C4-2B (cell line): Measurements from ENCODE around the gene SLC6A16.
"Not testable (repeated sequence)": the region's sequence is repeated elsewhere in the genome, so short reads cannot be mapped to it uniquely, and the experiment has no call there.

Source experiments
- H3K27ac ChIP-seq: fragments of 450-650 bp; 2 replicates; pipeline ENCODE4 v1.5.1; 2017
- ZFX ChIP-seq: fragments of 450-650 bp; IDR thresholded peaks from 2 replicates; pipeline ENCODE4 v1.6.1; 2017
- TF ChIP-seq, protein P1 (sequence below): fragments of 450-650 bp; conservative IDR thresholded peaks from 2 replicates; pipeline ENCODE4 v1.5.1; 2017; ENCODE audit warnings: mild to moderate bottlenecking

SLC6A16 gene

DNA sequence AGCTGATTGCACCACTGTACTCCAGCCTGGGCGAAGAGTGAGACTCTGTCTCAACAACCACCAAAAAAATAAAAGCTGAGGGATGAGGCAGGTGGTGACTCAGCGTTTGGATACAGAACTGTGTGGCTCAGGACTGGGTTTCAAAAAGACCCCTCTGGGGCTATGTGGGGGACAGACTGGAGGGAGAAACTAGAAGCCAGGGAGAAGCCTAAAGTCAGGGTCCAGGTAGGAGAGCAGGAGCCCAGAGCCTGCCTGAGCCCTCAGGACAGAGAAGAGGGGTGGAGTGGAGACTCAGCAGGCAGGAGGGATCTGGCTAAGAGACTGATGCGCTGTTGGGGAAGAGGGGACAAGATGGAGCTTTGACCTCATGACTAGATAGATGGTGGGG, 8.4 kb upstream of the SLC6A16 start:
- no peak for TF ChIP-seq ZFX
- TF ChIP-seq, protein P1, sequence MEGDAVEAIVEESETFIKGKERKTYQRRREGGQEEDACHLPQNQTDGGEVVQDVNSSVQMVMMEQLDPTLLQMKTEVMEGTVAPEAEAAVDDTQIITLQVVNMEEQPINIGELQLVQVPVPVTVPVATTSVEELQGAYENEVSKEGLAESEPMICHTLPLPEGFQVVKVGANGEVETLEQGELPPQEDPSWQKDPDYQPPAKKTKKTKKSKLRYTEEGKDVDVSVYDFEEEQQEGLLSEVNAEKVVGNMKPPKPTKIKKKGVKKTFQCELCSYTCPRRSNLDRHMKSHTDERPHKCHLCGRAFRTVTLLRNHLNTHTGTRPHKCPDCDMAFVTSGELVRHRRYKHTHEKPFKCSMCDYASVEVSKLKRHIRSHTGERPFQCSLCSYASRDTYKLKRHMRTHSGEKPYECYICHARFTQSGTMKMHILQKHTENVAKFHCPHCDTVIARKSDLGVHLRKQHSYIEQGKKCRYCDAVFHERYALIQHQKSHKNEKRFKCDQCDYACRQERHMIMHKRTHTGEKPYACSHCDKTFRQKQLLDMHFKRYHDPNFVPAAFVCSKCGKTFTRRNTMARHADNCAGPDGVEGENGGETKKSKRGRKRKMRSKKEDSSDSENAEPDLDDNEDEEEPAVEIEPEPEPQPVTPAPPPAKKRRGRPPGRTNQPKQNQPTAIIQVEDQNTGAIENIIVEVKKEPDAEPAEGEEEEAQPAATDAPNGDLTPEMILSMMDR: no peak

DNA sequence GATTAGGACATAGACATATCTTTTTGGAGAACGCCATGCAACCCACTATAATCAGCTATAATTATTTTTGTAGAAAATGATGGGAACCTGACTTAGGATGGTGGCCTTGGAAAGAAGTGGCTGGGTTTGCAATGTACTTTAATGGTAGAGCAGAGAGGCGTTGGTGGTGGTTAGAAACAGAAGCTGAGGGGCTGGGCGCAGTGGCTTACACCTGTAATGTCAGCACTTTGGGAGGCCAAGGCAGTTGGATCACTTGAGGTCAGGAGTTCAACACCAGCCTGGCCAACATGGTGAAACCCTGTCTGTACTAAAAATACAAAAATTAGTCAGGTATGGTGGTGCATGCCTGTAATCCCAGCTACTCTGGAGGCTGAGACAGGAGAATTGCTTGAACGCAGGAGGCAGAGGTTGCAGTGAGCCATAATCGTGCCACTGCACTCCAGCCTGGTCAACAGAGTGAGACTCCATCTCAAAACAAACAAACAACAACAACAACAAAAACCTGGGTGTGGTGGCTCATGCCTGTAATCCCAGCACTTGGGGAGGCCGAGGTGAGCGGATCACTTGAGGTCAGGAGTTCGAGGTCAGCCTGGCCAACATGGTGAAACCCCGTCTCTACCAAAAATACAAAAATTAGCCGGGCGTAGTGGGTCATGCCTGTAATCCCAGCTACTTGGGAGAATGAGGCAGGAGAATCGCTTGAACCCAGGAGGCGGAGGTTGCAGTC, 7.9 kb upstream of the SLC6A16 start:
- not testable (repeated sequence) for H3K27ac ChIP-seq

More for the DNA sequence above, 8.4 kb upstream of the SLC6A16 start:
- no peak overlapping the region for H3K27ac ChIP-seq

DNA sequence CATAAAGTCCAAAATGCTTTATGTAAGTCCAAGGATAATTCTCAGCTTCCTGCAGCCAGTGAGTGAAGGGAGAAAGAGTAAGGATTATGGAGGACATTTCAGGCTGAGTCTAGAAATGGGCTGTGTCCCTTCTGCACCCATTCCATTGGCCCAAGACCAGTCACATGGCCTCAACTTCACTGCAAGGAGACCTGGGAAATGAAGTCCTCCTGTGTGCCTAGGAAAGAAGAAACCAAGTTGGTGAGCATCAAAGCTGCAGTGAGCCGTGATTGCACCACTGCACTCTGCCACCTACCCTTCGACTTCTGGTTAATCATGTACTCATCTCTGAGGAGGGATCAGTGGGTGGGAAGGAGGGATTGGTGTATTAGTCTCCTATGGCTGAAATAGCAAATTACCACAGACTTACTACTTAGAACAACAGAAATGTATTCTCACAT, 6.6 kb upstream of the SLC6A16 start:
- no peak for TF ChIP-seq ZFX
- TF ChIP-seq, protein P1: no peak
- no peak overlapping the region for H3K27ac ChIP-seq

DNA sequence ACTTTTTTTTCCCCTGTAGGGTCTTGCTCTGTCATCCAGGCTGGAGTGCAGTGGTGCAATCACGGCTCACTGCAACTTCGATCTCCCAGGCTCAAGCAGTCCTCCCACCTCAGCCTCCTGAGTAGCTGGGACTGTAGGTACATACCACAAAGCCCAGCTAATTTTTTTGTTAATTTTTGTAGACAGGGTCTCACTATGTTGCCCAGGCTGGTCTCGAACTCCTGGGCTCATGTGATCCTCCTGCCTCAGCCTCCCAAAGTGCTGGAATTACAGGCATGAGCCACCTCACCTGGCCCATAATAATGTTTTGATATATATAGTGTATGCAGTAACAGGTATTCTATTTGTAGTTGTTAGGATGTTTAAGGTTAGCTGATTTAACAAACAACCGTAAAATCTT, 6.2 kb upstream of the SLC6A16 start:
- H3K27ac ChIP-seq: not testable (repeated sequence)

DNA sequence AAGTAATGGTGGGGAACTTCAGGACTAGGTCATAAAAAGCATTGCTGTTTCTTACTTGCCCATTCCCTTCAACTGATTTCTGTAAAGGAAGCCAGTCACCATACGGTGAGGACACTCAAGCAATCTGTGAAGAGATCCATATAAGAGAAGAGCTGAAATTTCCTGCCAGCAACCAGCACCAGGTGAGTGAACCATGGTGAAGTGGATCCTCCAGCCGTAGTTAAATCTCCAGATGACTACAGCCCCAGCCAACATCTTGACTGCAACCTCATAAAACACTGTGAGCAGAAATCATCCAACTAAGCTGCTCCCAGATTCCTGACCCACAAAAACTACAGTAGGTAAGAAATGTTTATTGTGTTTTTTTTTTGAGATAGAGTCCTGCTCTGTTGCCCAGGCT, 3.8 kb upstream of the SLC6A16 start:
- TF ChIP-seq, protein P1: no peak
- TF ChIP-seq ZFX: no peak
- no peak overlapping the region for H3K27ac ChIP-seq

DNA sequence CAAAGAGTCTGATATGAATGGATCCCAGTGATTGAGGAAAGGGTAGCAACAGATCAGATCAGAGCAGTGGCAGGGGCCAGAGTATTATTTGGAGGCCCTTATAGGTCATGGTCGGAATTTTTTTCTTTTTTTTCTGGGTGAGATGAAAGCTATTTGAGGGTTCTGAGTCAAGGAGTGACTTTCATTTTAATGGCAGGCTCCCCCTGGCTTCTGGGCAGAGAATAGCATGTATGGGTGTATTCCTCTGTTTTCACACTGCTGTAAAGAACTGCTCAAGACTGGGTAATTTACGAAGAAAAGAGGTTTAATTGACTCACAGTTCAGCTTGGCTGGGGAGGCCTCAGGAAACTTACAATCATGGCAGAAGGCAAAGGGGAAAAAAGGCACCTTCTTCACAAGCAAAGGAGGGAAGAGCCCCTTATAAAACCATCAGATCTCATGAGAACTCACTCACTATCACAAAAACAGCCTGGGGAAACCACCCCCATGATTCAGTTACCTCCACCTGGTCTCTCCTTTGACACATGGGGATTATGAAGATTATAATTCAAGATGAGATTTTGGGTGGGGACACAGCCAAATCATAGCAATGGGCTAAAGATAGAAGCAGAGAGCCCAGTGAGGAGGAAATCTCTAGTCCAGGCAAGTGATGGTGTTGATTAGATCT, 3.0 kb upstream of the SLC6A16 start:
- no peak overlapping the region for H3K27ac ChIP-seq
- TF ChIP-seq, protein P1: peak; percentile 82
- no peak for TF ChIP-seq ZFX

DNA sequence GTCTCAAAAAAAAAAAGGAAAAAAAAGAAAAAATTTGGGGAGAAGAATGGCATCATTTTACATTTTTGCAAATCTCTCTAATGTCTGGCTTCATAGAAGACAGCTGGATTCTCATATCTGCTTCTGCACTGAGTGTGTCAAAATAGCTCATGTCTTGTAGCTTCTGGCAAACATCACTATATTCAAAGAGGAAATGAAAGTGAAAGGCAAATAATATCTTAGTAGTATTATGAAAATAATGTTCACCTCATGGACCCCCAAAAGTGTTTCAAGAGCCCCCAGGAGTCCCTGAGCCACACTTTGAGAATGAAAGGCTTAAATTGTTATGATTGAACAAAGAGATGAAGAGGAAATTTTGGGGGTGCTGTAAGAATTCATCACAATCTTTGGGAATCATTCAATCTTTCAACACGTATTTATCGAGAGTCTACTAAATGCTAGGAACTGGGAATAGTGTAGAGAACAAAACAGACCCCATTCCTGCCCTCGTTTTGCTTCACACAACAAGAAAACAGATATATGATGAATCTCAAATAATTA, 1.2 kb upstream of the SLC6A16 start:
- TF ChIP-seq ZFX: no peak
- TF ChIP-seq, protein P1: no peak
- H3K27ac ChIP-seq: no peak overlapping the region

DNA sequence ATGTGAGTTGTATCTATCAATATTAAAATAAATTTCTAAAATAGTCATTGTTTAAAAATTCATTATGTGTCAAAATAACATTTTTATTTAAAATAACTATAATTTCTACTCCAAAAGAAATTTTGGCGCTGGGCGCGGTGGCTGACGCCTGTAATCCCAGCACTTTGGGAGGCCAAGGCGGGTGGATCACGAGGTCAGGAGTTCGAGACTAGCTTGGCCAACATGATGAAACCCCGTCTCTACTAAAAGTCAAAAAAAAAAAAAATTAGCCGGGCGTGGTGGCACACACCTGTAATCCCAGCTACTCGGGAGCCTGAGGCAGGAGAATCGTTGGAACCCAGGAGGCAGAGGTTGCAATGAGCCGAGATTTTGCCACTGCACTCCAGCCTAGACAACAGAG, 765 bp upstream of the SLC6A16 start:
- H3K27ac ChIP-seq: not testable (repeated sequence)

DNA sequence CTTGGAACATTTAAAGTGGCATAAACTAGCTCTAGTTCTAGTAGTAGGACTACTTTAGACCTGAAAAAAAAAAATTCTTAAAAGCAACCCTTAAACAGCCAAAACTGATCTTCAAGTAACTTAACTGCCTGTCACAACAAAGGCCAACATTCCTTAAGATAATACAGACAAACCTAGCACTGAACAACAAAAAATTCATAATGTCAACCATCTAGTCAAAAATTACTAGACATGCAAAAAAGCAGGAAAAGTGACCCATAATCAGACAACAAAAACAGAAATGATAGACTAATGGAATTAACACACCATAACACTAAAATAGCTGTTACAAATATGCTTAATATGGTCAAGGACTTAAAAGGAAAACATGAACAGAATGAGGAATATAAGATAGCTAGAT, 6.7 kb downstream of the SLC6A16 start:
- no peak for TF ChIP-seq ZFX
- TF ChIP-seq, protein P1: no peak
- no peak overlapping the region for H3K27ac ChIP-seq
